GM12892 (cell line): ENCODE data around the gene NDUFS3.

Experiments
- DNase-seq: peaks from one replicate; pipeline ENCODE4 v3.0.0; 2011; ENCODE audit not compliant: insufficient read length
- FAIRE-seq: peaks from 2 replicates; lab custom pipeline; 2011; peaks lifted over from hg19 to GRCh38; lab: Jason Lieb, UNC
- POLR2A ChIP-seq: IDR thresholded peaks from 2 replicates; pipeline ENCODE4 v1.6.1; 2011; ENCODE audit warnings: low read depth, low read length, control low read depth
- POLR2AphosphoS5 ChIP-seq: IDR thresholded peaks from 2 replicates; pipeline ENCODE4 v1.6.1; 2011; ENCODE audit warnings: low read depth, low read length, control low read depth
- TAF1 ChIP-seq: IDR thresholded peaks from 2 replicates; pipeline ENCODE4 v1.6.1; 2011; ENCODE audit warnings: low read depth, mild to moderate bottlenecking, control low read depth, low read length, borderline replicate concordance

Gene NDUFS3

DNA sequence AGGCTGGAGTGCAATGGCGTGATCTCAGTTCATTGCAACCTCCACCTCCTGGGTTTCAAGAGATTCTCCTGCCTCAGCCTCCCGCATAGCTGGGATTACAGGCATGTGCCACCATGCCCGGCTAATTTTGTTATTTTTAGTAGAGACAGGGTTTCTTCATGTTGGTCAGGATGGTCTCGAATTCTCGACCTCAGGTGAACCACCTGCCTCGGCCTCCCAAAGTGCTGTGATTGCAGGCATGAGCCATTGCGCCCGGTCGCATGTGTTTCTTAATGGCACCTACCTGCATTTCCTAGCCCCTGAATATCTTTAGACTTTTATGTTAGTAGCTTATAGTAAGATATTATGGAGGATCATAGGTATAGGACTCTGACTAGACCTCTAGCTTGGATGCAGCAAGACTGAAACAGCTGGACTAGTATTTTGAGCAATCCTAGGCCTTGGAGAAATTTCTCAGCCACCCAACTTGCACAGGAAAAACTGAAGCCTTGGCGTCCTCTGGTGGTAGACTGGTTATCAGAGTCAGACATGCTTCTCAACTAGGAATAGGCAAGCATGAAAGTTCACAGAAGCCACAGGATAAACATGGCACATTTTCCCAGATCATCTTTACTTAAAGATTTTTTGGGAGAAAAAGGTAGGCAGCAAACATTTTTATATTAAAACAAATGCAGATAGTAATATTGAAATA is 38.0 kb downstream of the NDUFS3 start:
- DNase-seq: no peak
- FAIRE-seq: no peak
- no peak for TF ChIP-seq POLR2AphosphoS5
- TF ChIP-seq POLR2A: no peak
- no peak for TF ChIP-seq TAF1

DNA sequence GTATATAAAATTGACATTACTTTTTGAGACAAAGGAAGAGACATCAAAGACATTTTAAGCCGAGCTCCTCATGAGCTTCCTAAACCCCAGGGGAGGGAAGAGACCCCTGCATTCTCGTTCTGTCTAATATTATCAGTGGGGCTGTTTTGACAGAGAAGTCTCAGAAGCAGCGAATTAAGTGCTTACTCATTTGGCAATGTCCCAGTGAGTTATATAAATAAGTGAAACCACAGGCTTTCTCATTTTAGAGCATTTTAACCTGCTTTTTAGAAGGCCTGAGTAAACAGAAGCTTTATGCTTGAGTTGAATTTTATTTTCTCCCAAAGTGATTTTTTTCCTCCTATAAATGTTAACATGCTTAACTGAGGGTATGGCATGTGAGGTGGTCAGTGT is 38.5 kb downstream of the NDUFS3 start:
- TF ChIP-seq POLR2A (no peak), TAF1 (no peak), POLR2AphosphoS5 (no peak)
- DNase-seq (no peak), FAIRE-seq (no peak)

DNA sequence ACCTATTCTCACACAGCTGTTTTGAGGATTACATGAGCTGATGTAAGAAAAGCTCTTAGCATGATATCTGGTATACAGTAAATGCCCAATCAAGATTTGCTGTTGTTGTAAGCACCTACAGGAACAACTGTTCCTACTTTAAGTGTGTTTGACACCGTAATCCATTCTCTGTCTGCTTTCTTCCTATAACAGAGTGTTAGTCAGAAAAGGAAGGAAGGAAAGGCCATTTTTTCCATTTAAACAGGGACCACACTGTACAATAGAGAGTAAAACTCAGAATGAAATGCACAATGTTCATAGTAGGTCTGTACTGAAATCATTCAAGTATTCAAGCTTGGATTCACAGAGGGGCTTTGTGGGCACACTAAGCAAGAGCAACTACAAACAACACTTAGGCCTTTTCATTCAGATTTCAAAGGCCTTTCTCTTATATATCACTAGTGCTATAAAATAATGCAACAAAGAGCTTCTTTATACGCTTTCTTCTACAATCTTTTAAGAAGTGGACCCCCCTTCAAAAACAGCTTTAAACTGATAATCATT is 42.0 kb downstream of the NDUFS3 start:
- TF ChIP-seq POLR2A (no peak), TAF1 (no peak), POLR2AphosphoS5 (no peak)
- DNase-seq (no peak), FAIRE-seq (no peak)

DNA sequence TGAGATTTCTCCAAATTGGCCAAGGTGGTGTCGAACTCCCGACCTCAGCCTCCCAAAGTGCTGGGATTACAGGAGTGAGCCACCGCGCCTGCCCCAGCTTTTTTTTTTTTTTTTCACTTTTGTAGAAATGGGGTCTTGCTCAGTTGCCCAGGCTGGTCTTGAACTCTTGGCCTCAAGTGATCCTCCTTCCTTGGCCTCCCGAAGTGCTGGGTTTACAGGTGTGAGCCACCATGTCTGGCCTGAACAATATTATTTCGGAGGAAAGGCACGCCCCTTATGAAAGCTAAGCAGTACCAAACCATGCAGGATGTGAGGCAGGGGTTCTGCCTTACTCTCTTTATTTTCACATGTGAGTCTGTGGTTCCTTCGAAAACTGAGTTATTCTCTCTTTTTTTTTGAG is 47.4 kb downstream of the NDUFS3 start:
- FAIRE-seq (no peak), DNase-seq (no peak)
- TF ChIP-seq TAF1 (no peak), POLR2AphosphoS5 (no peak), POLR2A (no peak)

DNA sequence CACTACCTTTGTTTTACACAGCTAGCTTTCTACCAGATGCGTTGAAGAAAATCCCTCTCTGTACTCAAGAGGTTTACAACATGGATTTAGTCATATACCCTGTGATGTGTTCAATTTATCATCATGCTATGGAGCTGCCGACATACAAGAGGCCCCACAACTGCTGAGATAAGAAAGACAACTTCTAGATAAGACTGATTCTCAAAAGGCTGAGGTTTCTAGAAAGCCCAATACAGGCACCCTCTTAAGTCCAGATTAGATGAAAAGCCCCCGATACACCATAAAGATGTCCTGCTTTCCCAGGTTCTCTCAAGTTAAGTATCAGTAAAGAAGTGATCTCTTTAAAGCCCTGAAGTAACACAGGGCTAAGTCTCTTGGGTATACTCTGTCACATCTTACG is 49.2 kb downstream of the NDUFS3 start:
- FAIRE-seq: no peak
- TF ChIP-seq POLR2A: no peak
- TF ChIP-seq TAF1: no peak
- no peak for TF ChIP-seq POLR2AphosphoS5
- DNase-seq: no peak

DNA sequence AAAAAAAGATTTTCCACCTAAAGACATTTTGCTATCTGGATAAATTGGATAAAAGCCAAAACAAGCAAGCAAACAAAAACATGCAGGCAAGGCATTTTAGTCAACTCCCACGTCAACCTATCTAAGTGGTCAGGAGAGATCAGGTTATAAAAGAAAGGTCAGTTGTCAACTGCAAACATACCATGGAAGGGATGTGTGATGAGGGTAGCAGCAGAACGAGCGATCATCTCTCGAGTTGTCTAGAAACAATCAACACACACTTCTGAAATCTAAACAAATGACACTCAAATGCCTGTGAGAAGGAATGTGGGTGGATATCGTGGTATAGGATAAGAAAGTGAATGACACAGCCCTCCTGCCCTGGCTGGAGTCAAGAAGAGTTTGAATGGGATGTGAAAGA is 52.6 kb downstream of the NDUFS3 start:
- DNase-seq (no peak), FAIRE-seq (no peak)
- TF ChIP-seq POLR2A (no peak), POLR2AphosphoS5 (no peak), TAF1 (no peak)
